ENCODE measurements around the gene KCTD14. TPM values are rescaled to one million over a fixed set of nuclear protein-coding genes. Genes with fewer than 3 reads are reported as not detected.

KCTD14 gene
- total and polyA plus RNA-seq, 4 donors: 0.70 to 7.3 (median 6.7) TPM

- Histone ChIP-seq H3K9me3 (ENCODE audit: control insufficient read depth in 4 of 4, low read length in 3 of 4) (no peaks in the 10 kb centered on the region), H3K4me1 (ENCODE audit: control insufficient read depth in 4 of 4, insufficient read depth in 4 of 4, low read length in 3 of 4) (peaks cover 13 to 35% (median 28%) of the 10 kb centered on the region in 4 donors), H3K27me3 (ENCODE audit: control insufficient read depth in 4 of 4, insufficient read depth in 4 of 4, low read length in 3 of 4) (no peaks in the 10 kb centered on the region), H3K4me3 (ENCODE audit: low read depth in 1 of 3, low read length in 3 of 3) (no peak overlapping the region), H3K9ac (ENCODE audit: low read depth in 1 of 2, low read length in 2 of 2) (no peak overlapping the region), H3K36me3 (ENCODE audit: control insufficient read depth in 4 of 4, insufficient read depth in 3 of 4, low read depth in 1 of 4, low read length in 3 of 4) (no peaks in the 10 kb centered on the region), H3K27ac (ENCODE audit: low read depth in 1 of 2, low read length in 2 of 2) (peak overlapping the region; percentile 78 to 80)
- DNase-seq (ENCODE audit: low spot score): no peak
- 29% methylated on average over 8 of the region's 8 CpGs for WGBS
- TF ChIP-seq YY1 (IDR thresholded peaks at IDR 0.05): no peak
- TF ChIP-seq EGR1 (IDR thresholded peaks at IDR 0.05; ENCODE audit: low read depth in 2 of 2): no peak
- TF ChIP-seq RXRA (IDR thresholded peaks at IDR 0.05): peak; percentile 70 to 72
- TF ChIP-seq HNF4A (conservative IDR thresholded peaks at IDR 0.05): peak; percentile 72 to 83
- TF ChIP-seq FOXA2 (IDR thresholded peaks at IDR 0.05): no peak
- TF ChIP-seq RAD21 (IDR thresholded peaks at IDR 0.05): no peak
- TF ChIP-seq, protein P1, sequence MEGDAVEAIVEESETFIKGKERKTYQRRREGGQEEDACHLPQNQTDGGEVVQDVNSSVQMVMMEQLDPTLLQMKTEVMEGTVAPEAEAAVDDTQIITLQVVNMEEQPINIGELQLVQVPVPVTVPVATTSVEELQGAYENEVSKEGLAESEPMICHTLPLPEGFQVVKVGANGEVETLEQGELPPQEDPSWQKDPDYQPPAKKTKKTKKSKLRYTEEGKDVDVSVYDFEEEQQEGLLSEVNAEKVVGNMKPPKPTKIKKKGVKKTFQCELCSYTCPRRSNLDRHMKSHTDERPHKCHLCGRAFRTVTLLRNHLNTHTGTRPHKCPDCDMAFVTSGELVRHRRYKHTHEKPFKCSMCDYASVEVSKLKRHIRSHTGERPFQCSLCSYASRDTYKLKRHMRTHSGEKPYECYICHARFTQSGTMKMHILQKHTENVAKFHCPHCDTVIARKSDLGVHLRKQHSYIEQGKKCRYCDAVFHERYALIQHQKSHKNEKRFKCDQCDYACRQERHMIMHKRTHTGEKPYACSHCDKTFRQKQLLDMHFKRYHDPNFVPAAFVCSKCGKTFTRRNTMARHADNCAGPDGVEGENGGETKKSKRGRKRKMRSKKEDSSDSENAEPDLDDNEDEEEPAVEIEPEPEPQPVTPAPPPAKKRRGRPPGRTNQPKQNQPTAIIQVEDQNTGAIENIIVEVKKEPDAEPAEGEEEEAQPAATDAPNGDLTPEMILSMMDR (IDR thresholded peaks at IDR 0.05; ENCODE audit: low read depth, low read length, missing input control): no peak
- TF ChIP-seq FOXA1 (IDR thresholded peaks at IDR 0.05): no peak
- peak; percentile 79 for TF ChIP-seq SP1 (IDR thresholded peaks at IDR 0.05)
- TF ChIP-seq, protein P2, sequence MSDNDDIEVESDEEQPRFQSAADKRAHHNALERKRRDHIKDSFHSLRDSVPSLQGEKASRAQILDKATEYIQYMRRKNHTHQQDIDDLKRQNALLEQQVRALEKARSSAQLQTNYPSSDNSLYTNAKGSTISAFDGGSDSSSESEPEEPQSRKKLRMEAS (IDR thresholded peaks at IDR 0.05): no peak
- TF ChIP-seq NR2F2 (IDR thresholded peaks at IDR 0.05): no peak
- TF ChIP-seq, protein P3, sequence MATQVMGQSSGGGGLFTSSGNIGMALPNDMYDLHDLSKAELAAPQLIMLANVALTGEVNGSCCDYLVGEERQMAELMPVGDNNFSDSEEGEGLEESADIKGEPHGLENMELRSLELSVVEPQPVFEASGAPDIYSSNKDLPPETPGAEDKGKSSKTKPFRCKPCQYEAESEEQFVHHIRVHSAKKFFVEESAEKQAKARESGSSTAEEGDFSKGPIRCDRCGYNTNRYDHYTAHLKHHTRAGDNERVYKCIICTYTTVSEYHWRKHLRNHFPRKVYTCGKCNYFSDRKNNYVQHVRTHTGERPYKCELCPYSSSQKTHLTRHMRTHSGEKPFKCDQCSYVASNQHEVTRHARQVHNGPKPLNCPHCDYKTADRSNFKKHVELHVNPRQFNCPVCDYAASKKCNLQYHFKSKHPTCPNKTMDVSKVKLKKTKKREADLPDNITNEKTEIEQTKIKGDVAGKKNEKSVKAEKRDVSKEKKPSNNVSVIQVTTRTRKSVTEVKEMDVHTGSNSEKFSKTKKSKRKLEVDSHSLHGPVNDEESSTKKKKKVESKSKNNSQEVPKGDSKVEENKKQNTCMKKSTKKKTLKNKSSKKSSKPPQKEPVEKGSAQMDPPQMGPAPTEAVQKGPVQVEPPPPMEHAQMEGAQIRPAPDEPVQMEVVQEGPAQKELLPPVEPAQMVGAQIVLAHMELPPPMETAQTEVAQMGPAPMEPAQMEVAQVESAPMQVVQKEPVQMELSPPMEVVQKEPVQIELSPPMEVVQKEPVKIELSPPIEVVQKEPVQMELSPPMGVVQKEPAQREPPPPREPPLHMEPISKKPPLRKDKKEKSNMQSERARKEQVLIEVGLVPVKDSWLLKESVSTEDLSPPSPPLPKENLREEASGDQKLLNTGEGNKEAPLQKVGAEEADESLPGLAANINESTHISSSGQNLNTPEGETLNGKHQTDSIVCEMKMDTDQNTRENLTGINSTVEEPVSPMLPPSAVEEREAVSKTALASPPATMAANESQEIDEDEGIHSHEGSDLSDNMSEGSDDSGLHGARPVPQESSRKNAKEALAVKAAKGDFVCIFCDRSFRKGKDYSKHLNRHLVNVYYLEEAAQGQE (IDR thresholded peaks at IDR 0.05): no peak
- no peak for TF ChIP-seq GABPA (IDR thresholded peaks at IDR 0.05 in 1 of 2, conservative IDR thresholded peaks at IDR 0.05 in 1 of 2)
- TF ChIP-seq HNF4G (IDR thresholded peaks at IDR 0.05): peak; percentile 28
- peak; percentile 27 for TF ChIP-seq ATF3 (IDR thresholded peaks at IDR 0.05)
- TF ChIP-seq TAF1 (conservative IDR thresholded peaks at IDR 0.05): peak; percentile 61
- peak in 1 of 2 donors; percentile 41 for TF ChIP-seq JUND (IDR thresholded peaks at IDR 0.05)
Observed at GRCh38 chr11:78038697-78039313, 15.7 kb upstream of the KCTD14 start.

All from liver (tissue), 9 donors.